Duodenal mucosa (tissue), 2 donors: ENCODE measurements around the gene GFI1.
"Not testable (repeated sequence)": the region's sequence is repeated elsewhere in the genome, so short reads cannot be mapped to it uniquely, and the experiment has no call there.

Experiments
- H3K27ac ChIP-seq: one replicate; pipeline ENCODE4 v1.7.0; 2013; ENCODE audit warnings: low read depth, low read length
- H3K27me3 ChIP-seq, 2 donors: one replicate each; pipeline ENCODE4 v1.7.0; 2013; ENCODE audit warnings: low read length in 2 of 2, control low read depth in 1 of 2; ENCODE audit not compliant: insufficient read depth in 2 of 2, control insufficient read depth in 1 of 2
- H3K36me3 ChIP-seq, 2 donors: one replicate each; pipeline ENCODE4 v1.7.0; 2013; ENCODE audit warnings: low read length in 2 of 2, control low read depth in 1 of 2; ENCODE audit not compliant: insufficient read depth in 2 of 2, control insufficient read depth in 1 of 2
- H3K4me1 ChIP-seq, 2 donors: one replicate each; pipeline ENCODE4 v1.7.0; 2013; ENCODE audit warnings: low read length in 2 of 2, control low read depth in 1 of 2; ENCODE audit not compliant: insufficient read depth in 2 of 2, control insufficient read depth in 1 of 2
- H3K4me3 ChIP-seq, 2 donors: one replicate each; pipeline ENCODE4 v1.7.0; 2013; ENCODE audit warnings: low read length in 2 of 2, low read depth in 1 of 2
- H3K9ac ChIP-seq, 2 donors: one replicate each; pipeline ENCODE4 v1.7.0; 2013; ENCODE audit warnings: low read length in 2 of 2, low read depth in 1 of 2
- H3K9me3 ChIP-seq, 2 donors: one replicate each; pipeline ENCODE4 v1.7.0; 2013; ENCODE audit warnings: low read length in 2 of 2, control low read depth in 1 of 2; ENCODE audit not compliant: control insufficient read depth in 1 of 2

The GFI1 gene

GRCh38 chr1:92444351-92444750 lies 42.4 kb downstream of the GFI1 start:
- H3K9me3 ChIP-seq, result no peaks in the 10 kb centered on the region
- H3K9ac ChIP-seq, result no peak overlapping the region
- H3K27me3 ChIP-seq, result no peaks in the 10 kb centered on the region
- no peaks in the 10 kb centered on the region for H3K36me3 ChIP-seq
- H3K4me1 ChIP-seq, result peaks cover 0 to 2% of the 10 kb centered on the region in 2 donors
- H3K27ac ChIP-seq, result no peak overlapping the region
- no peak overlapping the region for H3K4me3 ChIP-seq

- Histone ChIP-seq H3K36me3 (no peaks in the 10 kb centered on the region), H3K4me3 (no peak overlapping the region), H3K9ac (no peak overlapping the region), H3K4me1 (peaks cover 0 to 2% of the 10 kb centered on the region in 2 donors), H3K9me3 (no peaks in the 10 kb centered on the region), H3K27ac (no peak overlapping the region), H3K27me3 (no peaks in the 10 kb centered on the region)
Observed at GRCh38 chr1:92443893-92444292, 42.8 kb downstream of the GFI1 start.

DNA sequence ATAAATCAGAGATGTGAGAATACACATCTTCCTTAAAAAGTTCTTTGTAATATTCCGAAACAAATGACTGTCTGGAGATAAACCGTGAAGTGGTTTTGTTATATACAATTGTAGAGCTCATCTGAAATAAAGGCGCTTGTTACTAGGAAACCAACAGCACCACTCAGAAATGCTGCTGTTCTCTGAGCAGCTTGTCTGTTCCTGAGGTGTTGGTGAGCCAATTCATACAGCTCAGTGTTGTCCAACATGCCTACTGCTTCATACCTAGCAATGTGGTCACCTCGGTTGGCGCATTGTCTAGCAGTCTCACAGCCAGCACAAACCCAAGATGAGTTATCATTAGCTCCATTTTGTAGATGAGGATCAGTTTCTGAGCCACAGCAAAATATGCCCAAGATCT lies 44.4 kb downstream of the GFI1 start:
- peaks cover 0 to 2% of the 10 kb centered on the region in 2 donors for H3K4me1 ChIP-seq
- H3K27ac ChIP-seq, result no peak overlapping the region
- no peaks in the 10 kb centered on the region for H3K27me3 ChIP-seq
- peak overlapping the region in 1 of 2 donors; percentile 66 for H3K4me3 ChIP-seq
- no peaks in the 10 kb centered on the region for H3K36me3 ChIP-seq
- H3K9me3 ChIP-seq, result no peaks in the 10 kb centered on the region
- no peak overlapping the region for H3K9ac ChIP-seq

GRCh38 chr1:92441697-92442342 lies 44.9 kb downstream of the GFI1 start:
- Histone ChIP-seq H3K36me3 (no peaks in the 10 kb centered on the region), H3K9me3 (no peaks in the 10 kb centered on the region), H3K4me1 (peaks cover 0 to 2% of the 10 kb centered on the region in 2 donors), H3K9ac (no peak overlapping the region), H3K27ac (no peak overlapping the region), H3K27me3 (no peaks in the 10 kb centered on the region), H3K4me3 (peak overlapping the region; percentile 65 to 66)

GRCh38 chr1:92441316-92441696 lies 45.4 kb downstream of the GFI1 start:
- no peaks in the 10 kb centered on the region for H3K27me3 ChIP-seq
- H3K4me1 ChIP-seq, result peaks cover 0 to 2% of the 10 kb centered on the region in 2 donors
- peak overlapping the region; percentile 65 to 66 for H3K4me3 ChIP-seq
- no peaks in the 10 kb centered on the region for H3K9me3 ChIP-seq
- H3K27ac ChIP-seq, result no peak overlapping the region
- H3K36me3 ChIP-seq, result no peaks in the 10 kb centered on the region
- no peak overlapping the region for H3K9ac ChIP-seq

GRCh38 chr1:92439291-92439690 lies 47.4 kb downstream of the GFI1 start:
- Histone ChIP-seq H3K27me3 (no peaks in the 10 kb centered on the region), H3K9me3 (no peaks in the 10 kb centered on the region), H3K36me3 (no peaks in the 10 kb centered on the region), H3K27ac (no peak overlapping the region), H3K4me3 (no peak overlapping the region), H3K9ac (no peak overlapping the region), H3K4me1 (peaks cover 0 to 2% of the 10 kb centered on the region in 2 donors)

GRCh38 chr1:92434572-92434971 lies 52.2 kb downstream of the GFI1 start:
- not testable (repeated sequence) for H3K27ac ChIP-seq, H3K4me3 ChIP-seq, H3K36me3 ChIP-seq, H3K27me3 ChIP-seq, H3K9me3 ChIP-seq, H3K9ac ChIP-seq, H3K4me1 ChIP-seq

DNA sequence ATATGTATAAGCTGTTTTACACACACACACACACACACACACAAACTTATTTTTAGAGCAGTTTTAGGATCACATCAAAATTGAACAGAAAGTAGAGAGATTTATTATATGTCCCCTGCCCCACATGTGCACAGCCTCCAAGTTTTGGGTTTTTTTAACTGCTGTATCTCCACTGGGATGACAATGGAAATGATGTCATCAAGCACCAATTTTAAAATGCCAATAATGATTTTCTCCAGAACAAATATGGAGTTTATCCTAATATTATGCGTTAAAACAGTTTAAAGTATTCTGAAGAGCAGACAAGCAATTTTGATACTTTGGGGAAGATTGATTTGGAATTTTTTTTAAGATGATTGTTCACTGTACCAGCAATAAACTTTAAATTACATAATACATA lies 56.7 kb downstream of the GFI1 start:
- no peak overlapping the region for H3K4me3 ChIP-seq
- H3K9ac ChIP-seq, result no peak overlapping the region
- H3K27me3 ChIP-seq, result no peaks in the 10 kb centered on the region
- no peak overlapping the region for H3K27ac ChIP-seq
- H3K4me1 ChIP-seq, result no peaks in the 10 kb centered on the region
- no peaks in the 10 kb centered on the region for H3K36me3 ChIP-seq
- no peaks in the 10 kb centered on the region for H3K9me3 ChIP-seq

DNA sequence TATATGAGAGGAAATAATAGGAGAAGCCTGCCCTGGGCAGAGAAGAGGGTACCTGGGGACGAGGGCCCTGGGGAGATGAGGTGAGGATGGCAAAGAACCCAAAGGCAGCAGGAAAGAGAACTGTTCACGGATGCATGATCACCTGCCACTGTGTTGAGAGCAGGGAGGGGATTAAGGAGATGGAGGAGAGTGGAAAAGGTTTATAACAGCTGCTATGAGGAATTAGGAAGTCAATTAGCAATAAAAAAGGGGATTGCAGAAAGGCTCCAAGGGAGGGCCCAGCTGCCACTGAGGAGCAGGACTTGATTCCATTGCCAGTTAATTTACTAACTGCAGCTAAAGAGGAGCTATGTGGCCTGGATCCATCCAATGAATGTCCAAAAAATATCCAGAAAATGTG lies 61.1 kb downstream of the GFI1 start:
- H3K27me3 ChIP-seq, result no peaks in the 10 kb centered on the region
- no peaks in the 10 kb centered on the region for H3K9me3 ChIP-seq
- H3K27ac ChIP-seq, result no peak overlapping the region
- no peak overlapping the region for H3K9ac ChIP-seq
- H3K36me3 ChIP-seq, result no peaks in the 10 kb centered on the region
- H3K4me1 ChIP-seq, result no peaks in the 10 kb centered on the region
- H3K4me3 ChIP-seq, result no peak overlapping the region
